ENCODE results near the gene SLC6A1.

Gene SLC6A1

DNA sequence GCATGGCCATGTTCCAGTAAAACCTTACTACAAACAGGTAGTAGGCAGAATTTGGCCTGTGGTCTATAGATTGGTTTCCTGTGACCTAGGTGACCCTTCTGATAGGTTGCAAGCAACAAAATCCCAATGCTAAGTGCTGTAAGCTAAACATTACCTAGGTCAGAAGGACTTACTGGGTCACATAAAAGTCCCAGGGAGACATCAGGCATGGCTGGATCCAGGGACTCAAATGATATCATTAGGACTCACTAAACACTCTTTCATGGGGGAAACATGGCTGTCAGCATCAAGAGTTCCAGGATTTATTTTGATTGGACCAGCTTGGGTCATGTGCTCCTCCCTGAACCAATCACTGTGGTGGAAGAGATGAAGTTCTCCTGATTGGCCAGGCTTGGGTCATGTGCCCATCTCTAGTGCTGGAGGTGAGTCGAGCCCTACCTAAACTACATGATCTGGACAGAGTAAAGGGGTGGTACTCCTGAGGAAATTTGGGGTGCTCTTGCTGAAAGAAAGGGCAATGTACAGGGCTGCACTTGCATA is 16.8 kb upstream of the SLC6A1 start:
- H3K4me3 ChIP-seq (ENCODE audit: low read depth, low read length) = no peak overlapping the region
- no peak for DNase-seq (ENCODE audit: low read depth)
- TF ChIP-seq, protein P1, sequence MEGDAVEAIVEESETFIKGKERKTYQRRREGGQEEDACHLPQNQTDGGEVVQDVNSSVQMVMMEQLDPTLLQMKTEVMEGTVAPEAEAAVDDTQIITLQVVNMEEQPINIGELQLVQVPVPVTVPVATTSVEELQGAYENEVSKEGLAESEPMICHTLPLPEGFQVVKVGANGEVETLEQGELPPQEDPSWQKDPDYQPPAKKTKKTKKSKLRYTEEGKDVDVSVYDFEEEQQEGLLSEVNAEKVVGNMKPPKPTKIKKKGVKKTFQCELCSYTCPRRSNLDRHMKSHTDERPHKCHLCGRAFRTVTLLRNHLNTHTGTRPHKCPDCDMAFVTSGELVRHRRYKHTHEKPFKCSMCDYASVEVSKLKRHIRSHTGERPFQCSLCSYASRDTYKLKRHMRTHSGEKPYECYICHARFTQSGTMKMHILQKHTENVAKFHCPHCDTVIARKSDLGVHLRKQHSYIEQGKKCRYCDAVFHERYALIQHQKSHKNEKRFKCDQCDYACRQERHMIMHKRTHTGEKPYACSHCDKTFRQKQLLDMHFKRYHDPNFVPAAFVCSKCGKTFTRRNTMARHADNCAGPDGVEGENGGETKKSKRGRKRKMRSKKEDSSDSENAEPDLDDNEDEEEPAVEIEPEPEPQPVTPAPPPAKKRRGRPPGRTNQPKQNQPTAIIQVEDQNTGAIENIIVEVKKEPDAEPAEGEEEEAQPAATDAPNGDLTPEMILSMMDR (IDR thresholded peaks at IDR 0.05; ENCODE audit: control insufficient read depth, extremely low read depth, insufficient read depth) = no peak

DNA sequence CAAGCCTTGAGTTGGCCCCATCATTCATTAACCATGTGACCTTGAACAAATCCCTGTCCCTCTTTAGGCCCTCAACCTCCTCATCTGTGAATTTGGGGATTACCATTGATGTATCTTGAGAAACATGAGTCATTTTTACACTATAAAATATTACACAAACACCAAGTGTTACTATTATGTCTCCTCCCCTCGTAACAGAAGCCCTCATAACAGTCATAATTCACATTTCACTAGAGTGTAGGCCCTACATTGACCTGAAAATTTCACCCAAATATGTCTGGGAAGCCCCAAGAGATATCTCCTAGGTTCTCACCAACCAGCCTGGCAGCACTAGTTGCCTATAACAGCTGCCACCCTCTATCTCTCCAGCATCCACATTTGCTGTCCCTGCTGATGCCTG is 15.8 kb upstream of the SLC6A1 start:
- DNase-seq (ENCODE audit: low read depth) = no peak
- TF ChIP-seq, protein P1 (IDR thresholded peaks at IDR 0.05; ENCODE audit: control insufficient read depth, extremely low read depth, insufficient read depth) = no peak
- no peak overlapping the region for H3K4me3 ChIP-seq (ENCODE audit: low read depth, low read length)

DNA sequence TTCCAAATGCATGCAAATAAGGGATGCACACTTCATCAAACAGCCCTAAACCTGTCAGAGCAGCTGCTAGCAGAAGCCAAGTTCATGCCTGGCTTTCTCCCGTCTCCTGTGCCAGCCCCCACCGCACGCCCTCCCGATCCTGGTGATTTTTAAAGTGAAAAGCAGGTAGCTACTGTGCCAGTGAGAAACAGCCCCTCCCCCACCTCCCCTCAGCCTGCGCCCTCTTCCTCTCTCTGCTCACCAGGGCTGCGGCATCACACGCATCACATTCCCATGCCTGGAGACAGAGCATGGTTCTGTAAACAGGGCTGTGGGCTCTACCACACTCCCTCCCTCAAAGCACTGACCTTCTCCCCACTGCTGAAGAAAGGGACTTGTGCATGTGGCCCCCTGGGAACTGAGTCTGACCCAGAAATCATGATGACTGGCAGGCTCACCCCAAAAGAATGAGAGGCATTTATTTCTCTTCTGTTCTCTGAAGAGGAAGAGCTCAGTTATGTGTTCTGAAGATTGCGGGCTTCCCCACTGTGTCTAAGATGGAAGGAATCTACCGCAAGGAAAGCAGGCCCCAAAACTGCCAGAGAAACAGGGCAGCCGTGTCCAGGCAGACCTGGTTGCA is 14.5 kb upstream of the SLC6A1 start:
- H3K4me3 ChIP-seq (ENCODE audit: low read depth, low read length) = no peak overlapping the region

DNA sequence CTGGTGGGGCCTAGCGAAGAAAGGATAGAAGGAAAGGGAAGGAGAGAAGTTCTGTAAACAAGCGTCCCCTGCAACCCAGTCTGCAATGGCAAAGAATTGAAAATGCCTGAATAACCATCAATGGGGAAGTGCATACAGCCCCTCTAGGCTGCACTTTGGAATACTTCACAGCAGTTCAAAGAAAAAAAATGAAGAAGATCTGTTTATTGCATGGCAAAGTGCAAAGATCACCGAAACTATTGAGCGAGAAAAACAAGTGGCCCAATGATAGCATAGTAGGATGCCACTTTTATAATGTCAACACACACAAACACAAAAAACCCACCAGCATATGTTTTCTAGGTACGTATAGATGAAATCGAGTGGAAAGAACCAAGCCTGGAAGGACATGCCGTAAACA is 13.6 kb upstream of the SLC6A1 start:
- H3K4me3 ChIP-seq (ENCODE audit: low read depth, low read length) = no peak overlapping the region
- TF ChIP-seq, protein P1 (IDR thresholded peaks at IDR 0.05; ENCODE audit: control insufficient read depth, extremely low read depth, insufficient read depth) = no peak
- no peak for DNase-seq (ENCODE audit: low read depth)

More for the DNA sequence above, 14.5 kb upstream of the SLC6A1 start:
- no peak for DNase-seq (ENCODE audit: low read depth)
- TF ChIP-seq, protein P1 (IDR thresholded peaks at IDR 0.05; ENCODE audit: control insufficient read depth, extremely low read depth, insufficient read depth) = no peak

DNA sequence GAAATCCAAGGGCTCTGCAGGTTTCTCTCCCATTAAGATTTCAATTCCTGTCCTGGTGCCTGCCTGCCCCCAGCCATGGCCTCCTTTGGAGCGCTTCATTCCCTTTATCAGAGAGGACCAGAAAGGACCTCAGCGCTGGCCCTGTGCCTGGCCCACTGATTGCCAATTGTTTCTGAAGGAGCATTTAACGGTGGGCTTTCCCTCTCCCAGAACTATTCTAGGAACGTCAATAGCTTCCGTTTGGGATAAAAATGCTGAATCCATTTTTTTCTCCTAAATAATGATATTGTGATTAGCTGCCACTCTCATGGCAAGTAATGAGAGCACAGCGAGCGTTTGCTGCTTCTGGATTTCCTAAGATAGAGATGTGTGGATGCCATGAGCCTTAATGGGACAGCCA is 12.2 kb upstream of the SLC6A1 start:
- no peak for DNase-seq (ENCODE audit: low read depth)
- TF ChIP-seq, protein P1 (IDR thresholded peaks at IDR 0.05; ENCODE audit: control insufficient read depth, extremely low read depth, insufficient read depth) = no peak
- no peak overlapping the region for H3K4me3 ChIP-seq (ENCODE audit: low read depth, low read length)

DNA sequence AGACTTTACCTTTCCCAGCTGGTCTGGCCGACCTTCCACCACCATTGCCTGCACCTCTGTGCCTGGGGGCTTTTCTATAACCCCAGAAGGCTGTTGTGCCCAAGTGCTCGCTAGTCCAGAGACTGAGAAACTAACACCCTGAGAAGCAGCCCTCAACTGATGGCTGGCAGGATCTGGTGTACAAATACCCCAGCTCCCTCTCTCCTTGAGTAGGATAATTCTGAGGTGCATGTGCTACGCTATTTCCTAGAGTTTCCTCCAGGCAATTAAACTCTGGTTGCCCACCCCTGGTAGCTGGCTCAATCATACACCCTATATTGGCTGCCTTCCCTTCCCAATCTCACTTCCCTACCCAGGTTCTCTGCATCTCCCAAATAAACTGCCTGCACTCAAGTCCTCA is 11.5 kb upstream of the SLC6A1 start:
- TF ChIP-seq, protein P1 (IDR thresholded peaks at IDR 0.05; ENCODE audit: control insufficient read depth, extremely low read depth, insufficient read depth) = no peak
- no peak overlapping the region for H3K4me3 ChIP-seq (ENCODE audit: low read depth, low read length)

DNA sequence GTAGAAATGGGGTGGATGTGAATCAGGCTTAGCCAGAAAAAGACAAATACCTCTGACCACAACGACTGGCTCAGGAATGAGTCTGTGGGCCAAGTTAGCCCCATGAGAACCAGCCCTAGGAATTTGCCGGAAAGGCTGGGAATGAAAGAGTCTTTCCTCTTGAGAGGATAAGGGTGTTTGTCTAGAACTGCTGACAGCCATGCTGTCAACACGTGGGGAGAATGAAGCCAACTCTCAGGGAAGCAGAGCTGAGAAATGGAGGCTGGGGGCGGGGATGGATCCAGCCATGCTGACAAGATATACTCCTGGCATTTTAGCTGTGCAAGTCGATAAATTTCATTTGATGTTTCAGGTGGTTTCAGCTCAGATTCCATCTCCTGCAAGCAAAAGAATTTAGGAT is 10.6 kb upstream of the SLC6A1 start:
- TF ChIP-seq, protein P1 (IDR thresholded peaks at IDR 0.05; ENCODE audit: control insufficient read depth, extremely low read depth, insufficient read depth) = no peak
- no peak overlapping the region for H3K4me3 ChIP-seq (ENCODE audit: low read depth, low read length)
- no peak for DNase-seq (ENCODE audit: low read depth)

More for the DNA sequence above, 11.5 kb upstream of the SLC6A1 start:
- no peak for DNase-seq (ENCODE audit: low read depth)
